HepG2 (cell line): ENCODE results near the gene PEX11B. TPM values are rescaled to one million over a fixed set of nuclear protein-coding genes. Genes with fewer than 3 reads are reported as not detected.
A peak's percentile ranks its signal among the peaks of the same experiment; 100 is the strongest.

Experiments used
- BRD4 ChIP-seq: sonication (generic); formaldehyde crosslinking; IDR thresholded peaks from 2 replicates; pipeline ENCODE4 v1.4.0; 2020; ENCODE audit warnings: missing genetic modification reagents
- DMAP1 ChIP-seq: IDR thresholded peaks from 2 replicates; pipeline ENCODE4 v1.6.1; 2016
- FOXO4 ChIP-seq: sonication (generic); formaldehyde crosslinking; conservative IDR thresholded peaks from 2 replicates; pipeline ENCODE4 v1.8.1; 2023; ENCODE audit warnings: missing genetic modification reagents
- GABPB1 ChIP-seq: IDR thresholded peaks from 2 replicates; pipeline ENCODE4 v1.6.1; 2016; ENCODE audit warnings: mild to moderate bottlenecking, missing genetic modification reagents, moderate library complexity, missing compliant biosample characterization
- HES4 ChIP-seq: sonication (generic); formaldehyde crosslinking; IDR thresholded peaks from 2 replicates; pipeline ENCODE4 v1.9.0; 2021; ENCODE audit warnings: mild to moderate bottlenecking, missing genetic modification reagents, borderline replicate concordance
- KLF12 ChIP-seq: sonication (generic); formaldehyde crosslinking; IDR thresholded peaks from 2 replicates; pipeline ENCODE4 v1.4.0; 2020; ENCODE audit warnings: missing genetic modification reagents, borderline replicate concordance
- MAX ChIP-seq: IDR thresholded peaks from 2 replicates; pipeline ENCODE4 v1.6.1; 2012; ENCODE audit warnings: inconsistent platforms
- MIER2 ChIP-seq: IDR thresholded peaks from 2 replicates; pipeline ENCODE4 v1.6.1; 2016; ENCODE audit warnings: missing biosample characterization, missing genetic modification reagents
- NCOA5 ChIP-seq: sonication (generic); formaldehyde crosslinking; IDR thresholded peaks from 2 replicates; pipeline ENCODE4 v1.4.0; 2020; ENCODE audit warnings: missing genetic modification reagents
- PCBP1 ChIP-seq: fragments of 200-400 bp; formaldehyde crosslinking; IDR thresholded peaks from 2 replicates; pipeline ENCODE4 v1.6.1; 2017; ENCODE audit warnings: mild to moderate bottlenecking, low read depth, low read length, borderline replicate concordance
- RAD21 ChIP-seq: fragments of 450-650 bp; formaldehyde crosslinking; IDR thresholded peaks from 2 replicates; pipeline ENCODE4 v1.5.0; 2020; ENCODE audit warnings: mild to moderate bottlenecking
- RFX3 ChIP-seq: IDR thresholded peaks from 2 replicates; pipeline ENCODE4 v1.6.1; 2016; ENCODE audit warnings: missing biosample characterization, missing genetic modification reagents
- RFX5 ChIP-seq: IDR thresholded peaks from 2 replicates; pipeline ENCODE4 v1.6.1; 2011; ENCODE audit warnings: low read depth, low read length, improper control_type of control experiment
- SMAD1 ChIP-seq: sonication (generic); formaldehyde crosslinking; IDR thresholded peaks from 2 replicates; pipeline ENCODE4 v1.4.0; 2020; ENCODE audit warnings: missing genetic modification reagents, low read depth, mild to moderate bottlenecking, borderline replicate concordance
- SMAD3 ChIP-seq: sonication (generic); formaldehyde crosslinking; IDR thresholded peaks from 2 replicates; pipeline ENCODE4 v1.4.0; 2020; ENCODE audit warnings: missing genetic modification reagents
- TEF ChIP-seq: sonication (generic); formaldehyde crosslinking; IDR thresholded peaks from 2 replicates; pipeline ENCODE4 v1.5.0; 2020; ENCODE audit warnings: missing genetic modification reagents
- ZFP82 ChIP-seq: sonication (generic); formaldehyde crosslinking; IDR thresholded peaks from 2 replicates; pipeline ENCODE4 v1.5.1; 2020; ENCODE audit warnings: mild to moderate bottlenecking, missing genetic modification reagents, borderline replicate concordance
- ZNF264 ChIP-seq: sonication (generic); formaldehyde crosslinking; IDR thresholded peaks from 2 replicates; pipeline ENCODE4 v1.4.0; 2020; ENCODE audit warnings: missing genetic modification reagents
- ZNF432 ChIP-seq: sonication (generic); formaldehyde crosslinking; IDR thresholded peaks from 2 replicates; pipeline ENCODE4 v1.5.0; 2020; ENCODE audit warnings: missing genetic modification reagents, mild to moderate bottlenecking, borderline replicate concordance
- ZNF562 ChIP-seq: sonication (generic); formaldehyde crosslinking; IDR thresholded peaks from 2 replicates; pipeline ENCODE4 v1.8.0; 2022; ENCODE audit warnings: missing genetic modification reagents, borderline replicate concordance
- ZNF691 ChIP-seq: sonication (generic); formaldehyde crosslinking; IDR thresholded peaks from 2 replicates; pipeline ENCODE4 v1.4.0; 2020; ENCODE audit warnings: missing genetic modification reagents, low read depth, mild to moderate bottlenecking, borderline replicate concordance
- ZNF749 ChIP-seq: sonication (generic); formaldehyde crosslinking; IDR thresholded peaks from 2 replicates; pipeline ENCODE4 v1.8.0; 2022; ENCODE audit warnings: mild to moderate bottlenecking, missing genetic modification reagents, moderate library complexity, borderline replicate concordance
- ZNF761 ChIP-seq: sonication (generic); formaldehyde crosslinking; conservative IDR thresholded peaks from 2 replicates; pipeline ENCODE4 v1.4.0; 2020; ENCODE audit warnings: mild to moderate bottlenecking, missing genetic modification reagents
- ZXDC ChIP-seq: sonication (generic); formaldehyde crosslinking; IDR thresholded peaks from 2 replicates; pipeline ENCODE4 v1.5.0; 2020; ENCODE audit warnings: mild to moderate bottlenecking, missing genetic modification reagents
- ZZZ3 ChIP-seq: sonication (generic); formaldehyde crosslinking; IDR thresholded peaks from 2 replicates; pipeline ENCODE4 v1.4.0; 2020; ENCODE audit warnings: missing genetic modification reagents, mild to moderate bottlenecking, borderline replicate concordance
- polyA plus RNA-seq, 8 experiments: library from polyadenylated mRNA; depleted of rRNA in 3 of 8; stranded (reverse) in 7 of 8; unstranded in 1 of 8; fragments of >200 nt; fragmentation: Illumina TruSeq in 4 of 8; extraction: Trizol in 4 of 8; gene quantifications; 2 replicates each; pipeline versions ENCODE4 v1.2.1 to v1.2.3, GENCODE V29; 2011 to 2016; ENCODE audit warnings: low read depth in 4 of 8, missing spikeins in 1 of 8, mixed read lengths in 1 of 8; ENCODE audit not compliant: insufficient read depth in 1 of 8
- total RNA-seq, 5 experiments: library from RNA; depleted of rRNA; stranded (reverse); fragments of >200 nt; fragmentation: Illumina TruSeq; extraction: Trizol; gene quantifications; 2 replicates each; pipeline ENCODE4 v1.2.3, GENCODE V29; 2016; ENCODE audit warnings: low read depth in 1 of 5

The PEX11B gene
- total and polyA plus RNA-seq, 2 of the 13 experiments (the other 11 are each of a cell fraction or from before 2014, with no cell fraction given) = 21.6 to 48.4 TPM

- TF ChIP-seq ZNF761 (CRISPR knock-in tag) = no peak
- no peak for TF ChIP-seq NCOA5 (CRISPR knock-in tag)
- TF ChIP-seq HES4 (CRISPR knock-in tag) = no peak
- TF ChIP-seq DMAP1 (CRISPR knock-in tag) = no peak
- TF ChIP-seq PCBP1 = no peak
- TF ChIP-seq ZNF749 (CRISPR knock-in tag) = 0 out of 2 replicates have a peak, but pooled peaks have one; percentile 31
- no peak for TF ChIP-seq RFX5
- no peak for TF ChIP-seq ZXDC (CRISPR knock-in tag)
- no peak for TF ChIP-seq ZNF432 (CRISPR knock-in tag)
- TF ChIP-seq BRD4 (CRISPR knock-in tag) = no peak
- TF ChIP-seq TEF (CRISPR knock-in tag) = 0 out of 2 replicates have a peak, but pooled peaks have one; percentile 13
- TF ChIP-seq SMAD1 = no peak
- no peak for TF ChIP-seq ZNF264
- TF ChIP-seq RAD21 (CRISPR knock-in tag) = no peak
- TF ChIP-seq RFX3 (CRISPR knock-in tag) = no peak
- peak; percentile 12; the same call in 1 of the 2 replicates for TF ChIP-seq ZZZ3 (CRISPR knock-in tag)
- no peak for TF ChIP-seq ZNF691 (CRISPR knock-in tag)
- TF ChIP-seq MIER2 (CRISPR knock-in tag) = no peak
- peak; percentile 66; the same call in 1 of the 2 replicates for TF ChIP-seq MAX
- TF ChIP-seq ZNF562 = no peak
- no peak for TF ChIP-seq SMAD3 (CRISPR knock-in tag)
- no peak for TF ChIP-seq ZFP82
- TF ChIP-seq FOXO4 = no peak
- peak; percentile 73; the same call in 1 of the 2 replicates for TF ChIP-seq GABPB1
- no peak for TF ChIP-seq KLF12 (CRISPR knock-in tag)
Observed at GRCh38 chr1:145918144-145918991, at the start of gene PEX11B (continued).
